Stimulated activated CD8-positive, alpha-beta memory T cell treated with anti-CD3 and anti-CD28 coated beads, Interleukin-2, amount 100 ng/mL, for 48 hours (primary cell): ENCODE measurements around the gene VCP.
A peak's percentile ranks its signal among the peaks of the same experiment; 100 is the strongest.
"Not testable (repeated sequence)": the region's sequence is repeated elsewhere in the genome, so short reads cannot be mapped to it uniquely, and the experiment has no call there.

Experiments
- DNase-seq, 2 donors: peaks; one replicate each; pipeline ENCODE4 v3.0.0-alpha.2; 2020; ENCODE audit warnings: low read depth in 2 of 2

VCP gene

DNA sequence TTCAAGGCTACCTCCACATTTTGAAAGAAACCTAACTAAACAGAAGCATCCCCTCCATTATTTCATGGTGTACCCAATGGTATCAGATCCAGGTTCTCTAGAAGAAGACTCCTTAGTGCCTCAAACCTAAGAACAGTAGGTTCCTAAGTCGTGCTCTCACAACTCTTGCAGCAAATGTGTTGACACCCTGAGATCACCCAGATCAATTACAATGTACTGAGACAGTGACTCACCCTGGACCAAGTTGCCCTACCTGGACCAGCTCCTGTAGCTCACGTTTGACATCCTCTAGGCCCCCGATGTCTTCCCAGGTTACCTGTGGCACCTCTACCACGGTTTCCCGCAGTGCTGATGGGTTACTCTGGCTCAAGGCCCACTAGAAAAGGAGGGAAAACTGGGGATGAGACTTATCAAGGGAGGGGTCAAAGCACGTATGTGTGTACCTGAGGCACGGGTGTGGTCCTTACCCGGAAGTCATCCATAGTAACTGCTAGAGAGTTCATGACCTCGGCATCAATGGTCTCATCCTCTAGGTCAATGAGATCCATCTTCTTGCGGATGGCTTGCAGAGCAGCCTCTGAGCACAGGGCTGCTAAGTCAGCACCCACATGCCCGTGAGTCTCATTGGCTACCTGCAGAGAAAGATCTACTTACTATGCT, 11.7 kb downstream of the VCP start:
- no peak for DNase-seq

DNA sequence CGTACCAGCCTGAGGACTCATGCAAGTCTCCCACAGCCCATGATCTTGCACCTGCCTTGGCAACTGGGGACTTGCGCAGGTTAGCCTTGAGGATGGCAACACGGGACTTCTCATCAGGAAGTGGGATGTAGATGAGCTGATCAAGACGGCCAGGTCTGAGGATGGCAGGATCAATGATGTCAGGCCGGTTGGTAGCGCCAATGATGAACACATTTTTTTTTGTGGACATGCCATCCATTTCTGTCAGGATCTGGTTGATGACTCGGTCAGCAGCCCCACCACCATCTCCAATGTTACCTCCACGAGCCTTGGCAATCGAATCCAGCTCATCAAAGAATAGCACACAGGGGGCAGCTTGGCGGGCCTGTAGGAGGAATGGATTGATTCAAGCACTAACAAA, 13.0 kb downstream of the VCP start:
- no peak for DNase-seq

DNA sequence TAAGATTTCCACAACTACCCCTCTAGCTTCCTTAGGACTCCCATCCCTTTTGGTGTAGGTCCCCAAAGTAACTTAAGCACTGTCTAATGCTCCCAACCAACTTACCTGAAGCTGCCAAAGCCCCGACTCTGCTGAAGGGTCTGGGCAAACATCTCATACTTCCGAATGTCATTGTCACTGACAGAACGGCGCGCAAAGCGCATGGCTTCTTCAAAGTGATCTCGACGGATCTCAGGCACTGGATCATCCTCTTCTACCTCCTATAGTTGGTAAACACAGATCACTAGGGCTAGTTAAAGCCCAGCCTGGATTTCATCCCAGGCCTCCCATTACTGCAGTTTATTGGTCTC, 15.2 kb downstream of the VCP start:
- DNase-seq = no peak

DNA sequence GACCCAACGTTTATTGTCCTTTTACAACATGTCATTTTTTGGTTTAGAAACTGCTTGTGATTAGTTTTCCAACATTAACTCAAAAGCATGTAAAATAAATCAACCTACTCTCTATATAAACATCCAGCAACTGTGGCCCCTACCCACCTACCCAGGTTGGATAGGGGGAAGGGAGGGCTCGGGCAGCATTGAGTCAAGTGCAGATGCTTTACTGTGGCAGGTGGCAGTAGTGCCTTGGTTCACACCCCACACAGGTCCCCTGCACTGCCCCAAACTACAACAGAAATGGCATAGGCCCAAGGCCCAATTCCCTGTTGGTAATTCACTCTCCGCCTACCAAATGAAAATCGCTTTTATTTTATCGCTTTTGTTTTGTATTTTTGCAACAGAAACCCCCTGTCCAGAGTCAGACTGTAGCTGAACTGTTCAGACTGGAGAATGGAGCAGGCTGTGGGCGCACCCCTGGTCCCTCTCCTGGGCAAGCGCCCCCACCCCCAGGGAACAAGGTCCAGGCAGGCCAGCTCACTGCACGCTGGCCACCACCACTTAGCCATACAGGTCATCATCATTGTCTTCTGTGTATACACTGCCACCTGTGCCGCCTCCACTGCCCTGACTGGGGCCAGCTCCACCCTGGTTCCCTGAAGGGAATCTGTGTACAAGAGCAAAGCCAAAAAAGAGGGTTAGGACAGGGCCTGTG, 15.7 kb downstream of the VCP start:
- no peak for DNase-seq

DNA sequence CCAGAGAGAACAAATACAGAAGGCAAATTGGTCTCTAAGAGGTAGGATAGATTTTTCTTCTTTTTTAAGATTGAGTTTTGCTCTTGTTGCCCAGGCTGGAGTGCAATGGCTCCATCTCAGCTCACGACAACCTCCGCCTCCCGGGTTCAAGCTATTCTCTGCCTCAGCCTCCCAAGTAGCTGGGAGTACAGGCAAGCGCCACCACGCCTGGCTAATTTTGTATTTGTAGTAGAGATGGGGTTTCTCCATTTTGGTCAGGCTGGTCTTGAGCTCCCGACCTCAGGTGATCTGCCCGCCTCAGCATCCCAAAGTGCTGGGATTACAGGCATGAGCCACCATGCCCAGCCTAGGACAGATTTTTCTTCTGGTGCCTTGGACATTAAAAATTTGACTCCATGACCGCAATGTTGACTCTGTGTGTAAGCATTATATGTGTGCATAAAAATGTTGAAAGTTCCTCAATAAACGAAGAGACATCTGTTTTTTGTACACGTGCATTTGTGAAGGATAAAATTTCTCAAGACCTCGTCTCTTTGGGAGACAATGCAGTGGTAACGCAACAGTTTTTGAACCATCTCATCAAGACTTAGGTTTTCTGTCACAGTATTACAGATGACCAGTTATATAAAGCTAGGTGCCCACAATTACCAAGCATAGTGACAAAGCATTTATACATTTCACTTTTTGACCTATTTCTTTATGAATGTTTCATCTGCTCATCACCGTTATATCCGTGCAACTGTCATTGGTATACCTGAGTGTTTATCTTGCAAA, 17.4 kb downstream of the VCP start:
- DNase-seq = no peak

DNA sequence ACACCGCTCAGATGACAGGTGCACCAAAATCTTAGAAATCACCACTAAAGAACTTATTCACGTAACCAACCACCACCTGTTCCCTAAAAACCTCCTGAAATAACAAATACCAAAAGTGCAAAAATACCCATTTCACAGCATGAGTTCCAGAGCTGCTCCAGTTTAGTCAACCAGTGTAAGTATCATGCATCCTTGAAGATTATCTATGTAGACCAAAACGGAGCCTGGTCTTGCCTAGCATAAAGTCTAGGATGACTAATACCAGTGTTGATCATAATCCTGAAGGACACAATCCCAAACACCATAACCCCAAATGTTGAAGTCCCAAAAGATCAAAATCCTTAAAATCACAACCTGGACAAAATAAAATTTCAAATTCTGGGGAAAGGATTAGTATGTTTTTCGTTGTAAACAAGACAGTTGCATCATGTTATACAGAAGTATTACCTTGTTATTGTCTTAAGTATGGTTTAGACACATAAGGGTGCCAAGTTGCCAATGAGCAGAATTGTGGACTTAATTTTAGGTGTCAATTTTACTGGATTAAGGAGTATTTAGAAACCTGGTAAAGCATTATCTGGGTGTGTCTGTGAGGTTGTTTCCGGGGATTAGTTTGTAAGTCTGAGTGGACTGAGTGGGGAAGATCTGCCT, 18.1 kb downstream of the VCP start:
- no peak for DNase-seq

DNA sequence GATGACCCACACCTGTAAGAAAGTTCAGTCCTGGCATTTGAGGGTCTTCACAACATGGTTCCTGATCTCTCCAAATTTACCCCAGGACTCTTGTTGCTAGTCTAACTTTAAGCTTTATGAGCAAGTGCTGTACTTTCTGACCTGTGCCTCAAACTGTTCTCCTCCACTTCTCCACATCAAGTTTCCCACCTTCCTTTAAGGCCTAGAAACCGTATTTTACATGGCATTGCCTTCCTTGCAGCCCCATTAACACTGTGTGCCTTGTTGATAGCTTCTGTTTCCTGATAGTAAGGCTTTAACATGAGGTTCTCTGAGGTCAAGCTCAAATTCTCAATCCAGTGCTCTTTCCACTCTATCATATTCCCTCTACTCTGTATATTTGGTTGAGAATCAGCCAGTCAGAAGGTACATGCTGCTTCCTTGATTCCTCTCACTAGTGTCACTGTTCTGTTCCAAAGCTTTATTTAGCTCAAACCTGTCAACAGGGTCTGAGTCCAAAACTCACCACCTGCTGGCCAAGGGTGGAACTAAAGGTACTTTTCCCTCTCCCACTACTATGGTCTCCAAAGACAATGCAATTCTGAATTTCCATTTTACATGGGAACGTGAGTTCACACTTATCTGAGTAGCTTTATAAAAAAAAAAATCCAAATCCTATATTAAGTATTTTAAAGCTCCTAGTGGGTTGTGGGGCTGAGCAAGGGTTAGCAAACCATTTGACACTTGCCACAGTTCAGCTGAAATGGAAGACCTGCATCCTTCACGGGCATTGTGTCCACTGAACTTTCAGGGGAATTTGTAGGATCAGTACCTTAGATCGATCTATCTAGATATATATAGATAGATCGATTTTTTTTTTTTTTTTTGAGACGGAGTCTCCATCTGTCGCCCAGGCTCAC, 21.1 kb downstream of the VCP start:
- DNase-seq = peak in 1 of 2 donors; percentile 40

DNA sequence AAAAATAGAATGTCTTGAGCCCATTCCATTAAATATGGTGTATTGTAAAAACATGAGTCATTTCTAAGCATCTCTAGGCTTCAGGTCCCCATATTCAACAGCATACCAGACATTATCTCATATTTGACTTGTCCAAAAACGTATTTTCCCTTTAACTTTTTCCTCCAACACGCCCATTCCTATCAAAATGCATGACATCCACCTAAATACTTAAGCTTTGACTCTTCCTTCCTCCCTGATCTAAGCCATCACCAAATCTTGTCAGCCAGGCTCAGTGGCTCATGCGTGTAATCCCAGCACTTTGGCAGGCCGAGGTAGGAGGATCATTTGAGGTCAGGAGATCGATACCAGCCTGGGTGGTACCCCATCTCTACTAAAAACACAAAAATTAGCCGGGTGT, 23.9 kb downstream of the VCP start:
- DNase-seq = no peak

DNA sequence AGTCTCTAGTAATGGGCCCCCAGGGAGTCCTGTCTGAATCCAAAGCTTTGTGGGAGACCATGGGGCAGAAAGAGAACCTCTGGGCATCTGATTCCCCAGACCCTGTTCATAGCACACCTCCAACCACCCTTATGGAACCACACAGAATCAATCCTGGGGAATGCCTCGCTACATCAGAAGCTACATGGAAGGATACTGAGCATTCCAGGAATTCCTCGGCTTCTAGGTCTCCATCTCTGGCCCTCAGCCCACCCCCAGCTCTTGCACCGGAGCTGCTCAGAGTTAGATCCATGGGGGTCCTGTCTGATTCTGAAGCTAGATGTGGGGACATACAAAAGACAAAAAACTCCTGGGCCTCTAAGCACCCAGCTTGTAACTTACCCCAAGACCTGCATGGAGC, 28.4 kb downstream of the VCP start:
- no peak for DNase-seq

DNA sequence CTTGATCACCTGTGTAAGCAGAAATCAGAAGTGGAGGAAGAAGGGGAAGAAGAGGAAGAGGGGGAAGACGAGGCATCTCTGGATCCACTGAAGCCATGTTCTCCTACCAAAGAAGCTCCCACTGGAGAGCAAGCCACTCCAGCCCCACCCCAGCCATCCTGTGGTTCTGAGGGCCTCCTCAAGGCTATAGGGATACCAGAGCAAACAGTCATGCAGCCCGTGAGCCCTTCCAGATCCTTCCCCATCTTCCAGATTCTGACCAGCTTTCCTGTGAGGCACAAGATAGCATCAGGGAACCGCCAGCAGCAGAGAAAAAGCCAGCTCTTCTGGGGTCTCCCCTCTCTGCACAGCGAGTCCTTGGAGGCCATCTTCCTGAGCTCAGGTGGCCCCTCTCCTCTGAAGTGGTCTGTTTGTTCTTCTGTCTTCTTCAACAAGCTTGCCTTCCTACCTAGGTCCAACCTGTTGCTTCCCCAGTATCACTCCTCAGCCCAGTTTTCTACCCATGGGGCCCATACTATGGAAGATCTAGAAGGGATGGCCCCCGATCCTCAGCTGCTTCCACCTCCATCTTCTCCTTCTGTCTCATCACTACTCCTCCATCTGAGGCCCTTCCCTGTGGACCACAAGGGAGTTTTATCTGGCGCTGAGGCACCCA, 29.4 kb downstream of the VCP start:
- no peak for DNase-seq

DNA sequence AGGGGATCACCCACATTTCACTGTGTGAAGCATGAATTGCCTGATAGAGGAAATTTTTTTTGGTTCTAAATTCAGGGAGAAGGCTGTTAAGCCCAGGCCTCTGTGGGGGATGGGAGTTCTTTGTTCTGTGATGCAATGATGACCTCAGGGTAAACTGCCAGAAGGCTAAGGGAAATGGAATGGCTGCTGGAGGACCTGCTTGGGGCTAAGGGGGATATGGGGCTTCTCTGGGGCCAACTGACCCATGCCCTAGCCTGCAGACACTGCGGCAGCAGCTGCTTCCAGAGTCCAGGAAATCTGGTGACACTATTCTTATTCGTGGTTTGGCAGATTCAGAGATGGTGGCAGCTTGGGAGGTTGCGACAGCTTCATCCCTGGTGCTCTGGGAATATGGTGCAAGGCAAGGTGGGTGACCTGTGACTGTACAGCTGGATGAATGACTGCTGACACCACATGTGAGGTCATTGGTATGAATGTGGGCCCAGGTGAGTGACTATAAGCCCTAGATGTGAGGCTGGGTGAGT, 30.3 kb downstream of the VCP start:
- no peak for DNase-seq

DNA sequence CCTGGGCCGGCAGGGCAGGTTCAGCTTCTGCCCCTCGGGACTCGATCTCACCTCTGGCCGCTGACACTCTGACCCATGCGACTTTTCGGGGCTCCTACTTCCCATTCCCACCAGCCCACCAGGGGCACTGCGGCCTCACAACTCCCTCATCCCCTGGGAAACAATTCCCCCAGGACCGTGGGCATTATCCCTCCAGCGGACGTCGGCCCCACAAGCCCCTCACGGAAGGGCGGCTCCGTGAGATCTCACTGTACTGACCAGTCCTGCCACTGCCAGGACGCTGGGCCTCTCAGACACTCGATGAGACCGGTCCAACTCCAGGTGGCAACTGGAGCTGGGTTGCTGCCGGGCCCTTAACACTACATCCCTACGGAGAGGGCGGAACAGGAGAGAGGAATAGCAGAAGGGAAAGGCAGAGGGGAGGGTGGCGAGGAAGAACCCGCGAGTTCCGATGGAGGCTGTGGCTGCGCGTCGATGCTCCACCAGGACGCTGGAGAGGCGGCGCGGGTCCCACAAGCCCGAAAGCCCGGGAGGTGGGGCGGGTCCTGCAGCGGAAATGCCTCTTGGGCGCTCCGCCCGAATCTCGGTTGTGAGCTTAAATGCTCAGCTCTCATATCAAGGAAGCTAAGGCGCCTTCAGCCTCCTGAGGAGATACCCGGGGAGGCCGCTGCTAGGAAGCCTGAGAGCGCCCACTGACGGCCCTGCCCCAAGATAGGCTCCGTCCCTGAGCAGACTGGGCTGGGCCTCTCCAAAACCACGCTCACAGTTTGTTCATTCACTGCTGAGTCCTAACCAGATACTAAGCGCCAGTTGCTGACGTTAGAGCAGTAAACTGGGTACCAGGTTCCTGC, 36.3 kb downstream of the VCP start:
- peak; percentile 14 to 32 for DNase-seq

DNA sequence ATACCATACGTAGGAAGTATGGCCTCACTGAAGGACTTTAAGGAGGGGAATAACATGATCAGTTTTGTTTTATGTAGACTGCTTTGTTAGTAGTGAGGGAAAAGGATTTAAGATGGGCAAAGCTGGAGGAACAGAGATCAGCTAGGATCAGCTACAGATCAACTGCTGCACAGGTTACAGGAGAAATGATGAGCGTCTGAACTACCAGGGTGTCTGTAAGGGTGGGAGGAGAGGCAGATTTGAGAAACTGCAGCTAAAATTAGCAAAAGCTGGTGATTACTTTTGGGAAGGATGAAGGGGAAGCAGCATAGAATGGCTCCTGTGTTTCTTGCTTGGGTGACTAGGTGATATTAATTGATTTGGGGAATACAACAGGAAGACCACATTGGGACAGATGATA, 39.3 kb downstream of the VCP start:
- no peak for DNase-seq

DNA sequence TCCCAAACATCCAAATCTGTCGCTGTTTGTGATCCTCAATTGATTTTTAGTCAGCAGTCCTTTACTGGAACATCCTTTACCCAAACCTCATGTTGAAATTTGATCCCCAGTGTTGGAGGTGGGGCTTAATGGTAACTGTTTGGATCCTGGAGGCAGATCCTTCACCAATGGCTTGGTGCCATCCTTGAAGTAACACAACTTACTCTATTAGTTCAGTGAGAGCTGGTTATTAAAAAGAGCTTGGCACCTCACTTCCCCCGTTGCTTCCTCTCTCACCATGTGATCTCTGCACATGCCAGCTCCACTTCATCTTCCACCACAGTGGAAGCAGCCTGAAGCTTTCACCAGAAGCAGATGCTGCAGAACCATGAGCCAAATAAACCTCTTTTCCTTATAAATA, 42.6 kb downstream of the VCP start:
- DNase-seq = no peak

DNA sequence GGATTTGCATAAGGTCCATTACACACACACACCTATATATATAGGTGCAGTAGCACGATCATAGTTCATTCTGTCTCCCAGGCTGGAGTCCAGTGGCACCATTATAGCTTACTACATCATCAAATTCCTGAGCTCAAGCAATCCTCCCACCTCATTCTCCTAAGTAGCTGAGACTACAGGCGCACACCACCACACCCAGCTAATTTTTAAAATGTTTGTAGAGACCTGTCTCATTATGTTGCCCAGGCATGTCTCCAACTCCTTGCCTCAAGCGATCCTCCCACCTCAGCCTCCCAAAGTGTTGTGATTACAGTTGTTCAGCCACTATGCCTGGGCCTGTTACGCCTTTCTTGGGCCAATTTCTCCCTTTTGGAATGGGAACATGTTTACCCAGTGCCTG, 43.2 kb downstream of the VCP start:
- no peak for DNase-seq

DNA sequence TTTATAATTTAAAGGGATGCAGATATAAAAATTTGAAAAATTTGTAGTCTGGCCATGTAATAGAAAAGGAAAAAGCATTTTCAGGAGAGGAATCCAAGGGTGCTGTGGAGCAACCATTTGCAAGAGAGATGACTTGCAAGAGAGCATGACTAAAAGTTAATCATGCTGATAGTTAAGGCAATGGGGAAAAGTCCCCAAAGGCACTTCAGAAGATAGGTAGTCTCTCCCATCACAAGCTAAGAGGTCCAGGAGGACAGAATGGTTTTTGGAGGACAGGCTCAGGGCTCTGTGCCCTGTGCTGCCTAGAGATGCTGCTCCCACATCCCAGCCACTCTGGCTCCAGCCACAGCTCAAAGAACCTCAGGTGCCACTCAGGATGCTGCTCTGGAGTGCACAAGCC, 44.1 kb downstream of the VCP start:
- no peak for DNase-seq

DNA sequence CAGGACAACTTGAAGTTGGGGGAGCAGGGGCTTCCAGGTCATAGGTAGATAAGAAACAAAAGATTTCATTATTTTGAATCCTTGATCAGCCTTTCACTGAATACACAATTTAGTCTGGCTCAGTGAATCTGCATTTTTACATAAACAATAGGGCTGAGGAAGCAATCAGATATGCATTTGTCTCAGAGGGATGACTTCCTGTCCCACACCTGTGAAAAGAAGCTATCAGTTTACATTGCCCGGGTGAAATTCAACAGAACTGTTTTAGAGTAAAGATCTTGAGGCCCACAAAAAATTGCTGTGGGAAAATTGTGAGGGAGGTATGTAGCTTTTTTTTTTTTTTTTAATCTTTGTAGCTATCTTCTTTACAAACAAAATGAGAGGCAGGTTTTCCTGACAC, 44.6 kb downstream of the VCP start:
- no peak for DNase-seq

DNA sequence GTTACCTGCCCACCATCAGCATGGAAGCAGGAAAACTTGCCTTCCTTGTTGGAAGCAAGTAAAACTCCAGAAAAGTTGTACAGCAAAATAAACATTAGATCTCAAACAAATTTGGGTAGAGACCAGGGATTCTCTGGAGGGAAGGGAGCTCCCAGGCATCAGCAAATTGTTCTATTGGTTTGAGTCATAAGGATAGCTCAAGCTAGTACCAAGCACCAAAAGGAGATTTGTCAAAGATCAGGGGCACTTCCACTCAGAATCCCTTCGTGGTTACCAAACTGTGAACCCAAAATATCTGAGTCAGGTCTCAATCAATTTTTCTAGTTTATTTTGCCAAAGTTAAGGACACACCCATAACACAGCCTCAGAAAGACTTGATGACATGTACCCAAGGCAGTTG, 45.1 kb downstream of the VCP start:
- no peak for DNase-seq

DNA sequence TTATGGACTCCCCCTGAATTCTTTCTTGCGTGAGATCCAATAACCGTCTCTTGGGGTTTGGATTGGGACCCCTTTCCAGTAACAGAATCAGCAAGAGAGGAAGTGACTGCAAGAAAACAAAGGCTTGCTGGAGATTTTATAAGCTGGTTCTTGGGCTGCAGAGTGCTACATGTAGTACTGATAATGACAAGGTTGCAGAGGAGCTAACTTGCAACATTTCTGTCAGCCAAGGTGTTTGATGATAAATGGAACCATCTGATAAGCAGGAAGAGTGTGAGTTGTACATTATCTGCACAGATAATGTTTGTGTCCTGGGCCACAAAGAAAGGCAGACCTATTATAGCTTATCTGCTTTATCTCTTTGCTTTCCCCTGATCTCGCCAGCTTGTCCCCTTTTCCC, 45.8 kb downstream of the VCP start:
- DNase-seq = no peak

DNA sequence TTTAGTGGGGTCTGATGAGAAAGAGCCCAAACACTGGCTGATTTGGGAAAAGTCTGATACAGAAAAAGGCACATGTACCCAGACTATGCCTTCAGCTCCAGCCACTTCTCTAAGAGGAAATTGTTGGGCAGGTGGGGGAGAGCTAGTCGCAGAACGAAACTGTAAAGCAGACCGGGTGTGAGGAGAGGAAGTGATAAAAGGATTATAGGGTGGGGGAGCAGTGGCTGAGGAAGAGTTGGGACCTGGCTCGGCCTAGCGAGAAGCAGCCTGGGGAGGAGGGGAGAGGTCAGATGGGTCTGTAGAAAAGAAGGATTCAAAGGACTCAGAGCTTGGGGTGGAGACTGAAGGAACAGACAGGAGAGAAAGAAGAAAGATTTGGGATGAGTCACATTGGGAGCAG, 49.0 kb downstream of the VCP start:
- DNase-seq = not testable (repeated sequence)
